HepG2 (cell line): ENCODE measurements around the gene RUNX3. TPM values are rescaled to one million over a fixed set of nuclear protein-coding genes. Genes with fewer than 3 reads are reported as not detected.

Experiments used
- BCL6 ChIP-seq: IDR thresholded peaks from 2 replicates; pipeline ENCODE4 v1.6.1; 2016; ENCODE audit warnings: missing genetic modification reagents, missing compliant biosample characterization
- DNMT1 ChIP-seq: sonication (generic); formaldehyde crosslinking; IDR thresholded peaks from 2 replicates; pipeline ENCODE4 v1.5.1; 2020; ENCODE audit warnings: mild to moderate bottlenecking, missing genetic modification reagents
- HNRNPUL1 ChIP-seq: fragments of 200-400 bp; formaldehyde crosslinking; IDR thresholded peaks from 2 replicates; pipeline ENCODE4 v1.6.1; 2017; ENCODE audit warnings: low read depth, mild to moderate bottlenecking, low read length, moderate library complexity
- KAT2B ChIP-seq: fragments of 150-350 bp; IDR thresholded peaks from 2 replicates; pipeline ENCODE4 v1.6.1; 2014; ENCODE audit warnings: low read depth, low read length, borderline replicate concordance
- KLF16 ChIP-seq, 2 experiments: sonication (generic) in 1 of 2; formaldehyde crosslinking in 1 of 2; IDR thresholded peaks; 2 replicates each; pipeline versions ENCODE4 v1.6.1 to v1.8.0; 2016 to 2023; ENCODE audit warnings: missing genetic modification reagents in 2 of 2, missing compliant biosample characterization in 1 of 2
- MTA3 ChIP-seq: sonication (generic); formaldehyde crosslinking; IDR thresholded peaks from 2 replicates; pipeline ENCODE4 v1.4.0; 2020; ENCODE audit warnings: missing genetic modification reagents
- REL ChIP-seq: sonication (generic); formaldehyde crosslinking; conservative IDR thresholded peaks from 2 replicates; pipeline ENCODE4 v1.8.0; 2022; ENCODE audit warnings: mild to moderate bottlenecking, missing genetic modification reagents, moderate library complexity
- RFX3 ChIP-seq: IDR thresholded peaks from 2 replicates; pipeline ENCODE4 v1.6.1; 2016; ENCODE audit warnings: missing biosample characterization, missing genetic modification reagents
- SATB2 ChIP-seq: sonication (generic); formaldehyde crosslinking; IDR thresholded peaks from 2 replicates; pipeline ENCODE4 v1.5.0; 2020; ENCODE audit warnings: missing genetic modification reagents
- SIN3B ChIP-seq: fragments of 150-350 bp; IDR thresholded peaks from 2 replicates; pipeline ENCODE4 v1.6.1; 2014; ENCODE audit warnings: low read length
- WIZ ChIP-seq: sonication (generic); formaldehyde crosslinking; IDR thresholded peaks from 2 replicates; pipeline ENCODE4 v1.5.1; 2020; ENCODE audit warnings: mild to moderate bottlenecking, missing genetic modification reagents
- ZFP1 ChIP-seq: IDR thresholded peaks from 2 replicates; pipeline ENCODE4 v1.6.1; 2016
- ZNF251 ChIP-seq: sonication (generic); formaldehyde crosslinking; IDR thresholded peaks from 2 replicates; pipeline ENCODE4 v1.9.0; 2021; ENCODE audit warnings: mild to moderate bottlenecking, missing genetic modification reagents
- ZNF282 ChIP-seq: fragments of 450-650 bp; IDR thresholded peaks from 2 replicates; pipeline ENCODE4 v1.6.1; 2018; ENCODE audit not compliant: partially characterized antibody
- ZNF382 ChIP-seq: sonication (generic); formaldehyde crosslinking; IDR thresholded peaks from 2 replicates; pipeline ENCODE4 v1.5.0; 2020; ENCODE audit warnings: missing genetic modification reagents, mild to moderate bottlenecking, borderline replicate concordance
- ZNF460 ChIP-seq: sonication (generic); formaldehyde crosslinking; IDR thresholded peaks from 2 replicates; pipeline ENCODE4 v1.5.1; 2020; ENCODE audit warnings: missing genetic modification reagents, mild to moderate bottlenecking, borderline replicate concordance
- ZNF484 ChIP-seq: sonication (generic); formaldehyde crosslinking; IDR thresholded peaks from 2 replicates; pipeline ENCODE4 v1.5.1; 2020; ENCODE audit warnings: mild to moderate bottlenecking, low read depth, missing genetic modification reagents, borderline replicate concordance
- ZNF572 ChIP-seq: sonication (generic); formaldehyde crosslinking; IDR thresholded peaks from 2 replicates; pipeline ENCODE4 v1.5.1; 2020; ENCODE audit warnings: mild to moderate bottlenecking, missing genetic modification reagents
- ZNF740 ChIP-seq: sonication (generic); formaldehyde crosslinking; IDR thresholded peaks from 2 replicates; pipeline ENCODE4 v1.4.0; 2020; ENCODE audit warnings: missing genetic modification reagents
- ZNF891 ChIP-seq: sonication (generic); formaldehyde crosslinking; IDR thresholded peaks from 2 replicates; pipeline ENCODE4 v1.5.0; 2020; ENCODE audit warnings: mild to moderate bottlenecking, missing genetic modification reagents
- ZSCAN21 ChIP-seq: sonication (generic); formaldehyde crosslinking; IDR thresholded peaks from 2 replicates; pipeline ENCODE4 v1.8.0; 2022; ENCODE audit warnings: mild to moderate bottlenecking, missing genetic modification reagents, moderate library complexity, borderline replicate concordance
- polyA plus RNA-seq, 8 experiments: library from polyadenylated mRNA; depleted of rRNA in 3 of 8; stranded (reverse) in 7 of 8; unstranded in 1 of 8; fragments of >200 nt; fragmentation: Illumina TruSeq in 4 of 8; extraction: Trizol in 4 of 8; gene quantifications; 2 replicates each; pipeline versions ENCODE4 v1.2.1 to v1.2.3, GENCODE V29; 2011 to 2016; ENCODE audit warnings: low read depth in 4 of 8, missing spikeins in 1 of 8, mixed read lengths in 1 of 8; ENCODE audit not compliant: insufficient read depth in 1 of 8
- total RNA-seq, 5 experiments: library from RNA; depleted of rRNA; stranded (reverse); fragments of >200 nt; fragmentation: Illumina TruSeq; extraction: Trizol; gene quantifications; 2 replicates each; pipeline ENCODE4 v1.2.3, GENCODE V29; 2016; ENCODE audit warnings: low read depth in 1 of 5
- TF ChIP-seq, protein P1 (sequence below): conservative IDR thresholded peaks from 2 replicates; pipeline ENCODE4 v1.6.1; 2018; ENCODE audit warnings: missing genetic modification reagents
- TF ChIP-seq, protein P2 (sequence below): sonication (generic); formaldehyde crosslinking; IDR thresholded peaks from 2 replicates; pipeline ENCODE4 v1.5.1; 2020; ENCODE audit warnings: mild to moderate bottlenecking, missing genetic modification reagents, moderate library complexity
- TF ChIP-seq, protein P3 (sequence below): sonication (generic); formaldehyde crosslinking; IDR thresholded peaks from 2 replicates; pipeline ENCODE4 v1.8.0; 2022; ENCODE audit warnings: mild to moderate bottlenecking, missing genetic modification reagents; ENCODE audit not compliant: insufficient replicate concordance

RUNX3 gene
- total and polyA plus RNA-seq, 2 of the 13 experiments (the other 11 are each of a cell fraction or from before 2014, with no cell fraction given) = 0.04 to 0.22 TPM

- no peak for TF ChIP-seq WIZ
- TF ChIP-seq, protein P1, sequence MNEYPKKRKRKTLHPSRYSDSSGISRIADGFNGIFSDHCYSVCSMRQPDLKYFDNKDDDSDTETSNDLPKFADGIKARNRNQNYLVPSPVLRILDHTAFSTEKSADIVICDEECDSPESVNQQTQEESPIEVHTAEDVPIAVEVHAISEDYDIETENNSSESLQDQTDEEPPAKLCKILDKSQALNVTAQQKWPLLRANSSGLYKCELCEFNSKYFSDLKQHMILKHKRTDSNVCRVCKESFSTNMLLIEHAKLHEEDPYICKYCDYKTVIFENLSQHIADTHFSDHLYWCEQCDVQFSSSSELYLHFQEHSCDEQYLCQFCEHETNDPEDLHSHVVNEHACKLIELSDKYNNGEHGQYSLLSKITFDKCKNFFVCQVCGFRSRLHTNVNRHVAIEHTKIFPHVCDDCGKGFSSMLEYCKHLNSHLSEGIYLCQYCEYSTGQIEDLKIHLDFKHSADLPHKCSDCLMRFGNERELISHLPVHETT (CRISPR knock-in tag) = no peak
- TF ChIP-seq, protein P2, sequence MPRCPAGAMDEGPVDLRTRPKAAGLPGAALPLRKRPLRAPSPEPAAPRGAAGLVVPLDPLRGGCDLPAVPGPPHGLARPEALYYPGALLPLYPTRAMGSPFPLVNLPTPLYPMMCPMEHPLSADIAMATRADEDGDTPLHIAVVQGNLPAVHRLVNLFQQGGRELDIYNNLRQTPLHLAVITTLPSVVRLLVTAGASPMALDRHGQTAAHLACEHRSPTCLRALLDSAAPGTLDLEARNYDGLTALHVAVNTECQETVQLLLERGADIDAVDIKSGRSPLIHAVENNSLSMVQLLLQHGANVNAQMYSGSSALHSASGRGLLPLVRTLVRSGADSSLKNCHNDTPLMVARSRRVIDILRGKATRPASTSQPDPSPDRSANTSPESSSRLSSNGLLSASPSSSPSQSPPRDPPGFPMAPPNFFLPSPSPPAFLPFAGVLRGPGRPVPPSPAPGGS = peak; percentile 29
- TF ChIP-seq, protein P3, sequence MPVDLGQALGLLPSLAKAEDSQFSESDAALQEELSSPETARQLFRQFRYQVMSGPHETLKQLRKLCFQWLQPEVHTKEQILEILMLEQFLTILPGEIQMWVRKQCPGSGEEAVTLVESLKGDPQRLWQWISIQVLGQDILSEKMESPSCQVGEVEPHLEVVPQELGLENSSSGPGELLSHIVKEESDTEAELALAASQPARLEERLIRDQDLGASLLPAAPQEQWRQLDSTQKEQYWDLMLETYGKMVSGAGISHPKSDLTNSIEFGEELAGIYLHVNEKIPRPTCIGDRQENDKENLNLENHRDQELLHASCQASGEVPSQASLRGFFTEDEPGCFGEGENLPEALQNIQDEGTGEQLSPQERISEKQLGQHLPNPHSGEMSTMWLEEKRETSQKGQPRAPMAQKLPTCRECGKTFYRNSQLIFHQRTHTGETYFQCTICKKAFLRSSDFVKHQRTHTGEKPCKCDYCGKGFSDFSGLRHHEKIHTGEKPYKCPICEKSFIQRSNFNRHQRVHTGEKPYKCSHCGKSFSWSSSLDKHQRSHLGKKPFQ (CRISPR knock-in tag) = peak; percentile 92
- no peak for TF ChIP-seq MTA3 (CRISPR knock-in tag)
- no peak for TF ChIP-seq KLF16 (CRISPR knock-in tag; IDR thresholded peaks at IDR 0.05)
- TF ChIP-seq ZSCAN21 = no peak
- TF ChIP-seq RFX3 = no peak
- no peak for TF ChIP-seq HNRNPUL1
- no peak for TF ChIP-seq SIN3B
- TF ChIP-seq ZNF382 (CRISPR knock-in tag) = no peak
- TF ChIP-seq ZNF460 (CRISPR knock-in tag) = no peak
- 0 out of 2 replicates have a peak, but pooled peaks have one; percentile 11 for TF ChIP-seq ZNF891
- no peak for TF ChIP-seq ZNF282
- no peak for TF ChIP-seq KAT2B
- no peak for TF ChIP-seq DNMT1 (CRISPR knock-in tag)
- no peak for TF ChIP-seq BCL6
- TF ChIP-seq ZNF484 (CRISPR knock-in tag) = no peak
- no peak for TF ChIP-seq ZNF251 (CRISPR knock-in tag)
- no peak for TF ChIP-seq ZNF740 (CRISPR knock-in tag)
- TF ChIP-seq ZNF572 = no peak
- TF ChIP-seq REL = no peak
- TF ChIP-seq ZFP1 (CRISPR knock-in tag) = no peak
- TF ChIP-seq SATB2 (CRISPR knock-in tag) = no peak
These were observed 19.1 kb downstream of the RUNX3 start (continued) for GRCh38 chr1:24910751-24911650.
